COLO829 (cell line): ENCODE results near the gene TMC1.
"Not testable (repeated sequence)": the region's sequence is repeated elsewhere in the genome, so short reads cannot be mapped to it uniquely, and the experiment has no call there.

Experiments used
- DNase-seq: peaks from one replicate; pipeline ENCODE4 v3.0.0; 2012; ENCODE audit warnings: low spot score

Gene TMC1

DNA sequence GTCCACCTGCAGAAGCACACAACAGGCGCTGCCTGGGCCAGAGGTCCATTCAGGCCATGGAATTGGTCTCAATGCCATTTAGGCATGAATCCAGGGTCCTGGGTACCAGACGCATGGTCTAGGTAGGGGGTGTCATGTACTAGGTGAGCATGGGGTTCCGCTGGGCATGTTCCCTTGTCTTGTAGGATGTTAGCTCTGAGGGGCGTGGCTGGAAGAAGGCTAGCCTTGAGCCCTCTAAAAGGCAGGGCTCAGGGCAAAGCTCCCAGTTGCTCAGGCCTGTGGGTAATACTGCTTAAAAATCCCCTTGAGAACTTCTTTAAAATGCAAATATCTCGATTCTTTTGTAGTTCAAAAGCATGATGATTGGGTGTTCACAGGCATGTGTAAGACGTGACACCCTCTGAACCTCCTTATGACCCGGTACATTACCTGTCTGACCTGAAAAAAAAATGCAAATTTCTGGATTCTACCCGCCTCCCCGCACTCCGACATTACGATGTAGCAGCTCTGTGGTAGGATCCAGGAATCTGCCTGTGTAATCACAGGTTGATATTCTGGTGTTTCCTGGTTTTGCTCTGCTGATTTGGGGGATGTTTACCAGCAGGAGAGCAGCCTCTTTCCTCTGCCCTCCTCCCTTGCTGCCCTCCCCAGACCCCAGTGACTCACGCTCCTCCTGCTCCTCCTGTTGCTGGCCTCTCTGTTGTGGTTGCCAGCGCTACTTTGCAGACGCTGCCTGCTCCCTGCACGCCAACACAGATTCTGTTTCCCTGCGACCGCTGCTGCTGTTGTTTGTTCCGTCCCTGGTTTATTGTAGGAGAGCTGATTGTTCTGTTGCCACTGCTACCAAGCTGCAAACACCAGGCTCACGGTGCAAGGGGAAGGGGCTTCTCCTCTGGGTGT lies 5.7 kb downstream of the TMC1 start:
- peak; percentile 76 for DNase-seq

- no peak for DNase-seq
Measured at GRCh38 chr9:72527801-72528195, 6.4 kb downstream of the TMC1 start.

DNA sequence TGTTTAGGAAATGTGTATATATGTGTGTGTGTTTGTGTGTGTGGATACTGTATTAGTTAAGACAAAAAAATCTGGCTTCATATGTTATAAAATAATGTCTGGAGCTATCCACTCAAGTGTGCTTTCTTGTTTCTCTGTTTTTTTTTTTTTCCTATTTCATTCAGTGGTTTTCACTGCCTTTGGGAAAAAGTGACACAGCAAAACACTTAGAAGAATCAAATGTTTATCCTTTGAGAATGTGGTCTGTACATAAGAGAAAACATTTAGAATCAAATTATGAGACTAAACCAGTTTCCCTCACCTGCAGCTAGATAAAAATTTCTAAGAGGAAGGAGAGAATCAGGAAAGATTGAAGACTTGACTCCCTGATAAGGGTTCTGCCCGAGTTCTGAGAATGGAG lies 8.1 kb downstream of the TMC1 start:
- DNase-seq, result no peak

DNA sequence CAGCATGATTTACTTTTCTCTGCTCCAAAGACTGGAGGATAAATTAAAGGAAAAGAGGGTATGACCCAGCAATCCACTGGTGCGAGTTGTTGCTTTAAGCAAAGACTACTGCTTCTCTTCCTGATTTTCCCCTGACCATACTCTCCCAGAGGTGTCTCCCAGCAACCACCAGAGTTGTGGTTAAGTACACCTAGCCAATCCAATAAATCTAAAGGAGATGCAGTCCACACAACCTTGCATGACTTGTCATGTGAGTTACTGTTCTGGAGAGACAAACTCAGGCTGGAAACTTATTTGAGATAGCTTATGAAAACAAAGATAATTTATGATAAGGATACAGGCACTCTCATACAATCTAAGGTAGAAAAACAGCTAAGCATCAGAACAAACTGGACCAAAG lies 11.9 kb downstream of the TMC1 start:
- no peak for DNase-seq

DNA sequence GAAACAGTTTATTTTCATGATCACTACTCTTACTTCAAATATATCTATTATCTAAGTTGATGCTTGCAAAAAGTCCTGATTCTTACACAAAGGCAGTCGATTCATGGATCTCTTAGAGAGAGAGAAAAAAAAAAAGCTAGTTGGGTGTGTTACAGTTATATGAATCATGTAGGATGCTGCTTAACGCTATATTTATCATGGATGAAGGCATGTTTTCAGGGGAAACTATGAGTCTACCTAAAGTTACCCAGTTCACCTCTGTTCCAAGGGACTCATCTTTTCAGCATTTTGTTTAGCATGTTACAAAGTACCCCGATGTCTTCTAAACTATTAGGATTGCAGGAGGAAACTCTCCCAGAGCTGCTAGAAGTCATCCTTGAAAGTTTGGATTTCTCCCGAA lies 13.5 kb downstream of the TMC1 start:
- no peak for DNase-seq

- DNase-seq, result no peak
Measured at GRCh38 chr9:72537011-72537545, 15.7 kb downstream of the TMC1 start.

- DNase-seq, result no peak
Measured at GRCh38 chr9:72537671-72538070, 16.3 kb downstream of the TMC1 start.

- no peak for DNase-seq
Measured at GRCh38 chr9:72538921-72539702, 17.7 kb downstream of the TMC1 start.

DNA sequence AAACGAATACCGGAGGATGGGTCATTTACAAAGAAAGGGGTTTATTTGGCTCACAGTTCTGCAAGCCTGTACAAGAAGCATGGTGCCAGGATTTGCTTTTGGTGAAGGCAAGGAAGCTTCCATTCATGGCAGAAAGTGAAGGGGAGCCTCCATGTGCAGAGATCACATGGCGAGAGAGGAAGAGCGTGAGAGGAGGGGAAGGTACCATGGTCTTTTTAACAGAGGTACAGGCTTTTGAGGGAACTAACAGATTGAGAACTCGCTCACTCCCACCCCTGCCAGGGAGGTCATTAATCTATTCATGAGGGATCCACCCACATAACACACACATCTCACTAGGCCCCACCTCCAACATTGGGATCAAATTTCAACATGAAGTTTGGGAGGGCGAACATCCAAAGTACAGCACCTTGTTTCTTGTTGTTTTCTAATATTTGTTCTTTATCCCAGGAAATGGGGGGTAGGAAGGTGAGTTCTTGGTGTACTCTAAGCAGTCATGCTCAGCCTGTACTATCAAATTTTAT lies 18.5 kb downstream of the TMC1 start:
- no peak for DNase-seq

- DNase-seq, result no peak
Measured at GRCh38 chr9:72540348-72540873, 19.0 kb downstream of the TMC1 start.

DNA sequence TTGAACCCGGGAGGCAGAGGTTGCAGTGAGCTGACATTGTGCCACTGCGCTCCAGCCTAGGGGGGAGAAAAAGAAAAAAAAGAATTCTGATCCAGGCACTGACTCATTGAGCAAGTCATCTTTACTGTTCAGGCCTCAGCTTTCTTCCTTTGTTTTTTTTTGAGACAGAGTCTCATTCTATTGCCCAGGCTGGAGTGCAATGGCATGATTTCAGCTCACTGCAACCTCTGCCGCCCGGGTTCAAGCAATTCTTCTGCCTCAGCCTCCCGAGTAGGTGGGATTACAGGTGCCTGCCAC lies 21.1 kb downstream of the TMC1 start:
- DNase-seq, result not testable (repeated sequence)

GRCh38 chr9:72542917-72543316 lies 21.5 kb downstream of the TMC1 start:
- no peak for DNase-seq

DNA sequence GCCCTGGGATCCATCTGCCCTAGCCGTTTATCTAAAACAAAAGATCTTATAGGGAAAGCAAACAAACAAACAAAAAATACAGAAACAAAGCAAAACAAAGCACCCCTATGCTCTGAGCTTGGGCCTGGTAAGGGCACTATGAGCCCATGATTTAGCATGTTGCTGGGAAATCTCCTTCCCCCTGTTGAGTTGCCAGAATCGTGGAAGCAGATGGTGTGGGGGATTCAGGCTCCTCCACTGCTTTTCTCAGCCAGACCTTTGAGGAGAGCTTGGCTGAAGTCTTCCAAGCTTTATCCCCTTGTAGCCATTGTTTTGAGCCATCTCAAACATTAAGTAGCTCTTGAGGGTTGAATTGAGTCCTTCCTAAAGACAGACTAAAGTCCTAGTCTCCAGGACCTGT lies 29.9 kb downstream of the TMC1 start:
- no peak for DNase-seq

DNA sequence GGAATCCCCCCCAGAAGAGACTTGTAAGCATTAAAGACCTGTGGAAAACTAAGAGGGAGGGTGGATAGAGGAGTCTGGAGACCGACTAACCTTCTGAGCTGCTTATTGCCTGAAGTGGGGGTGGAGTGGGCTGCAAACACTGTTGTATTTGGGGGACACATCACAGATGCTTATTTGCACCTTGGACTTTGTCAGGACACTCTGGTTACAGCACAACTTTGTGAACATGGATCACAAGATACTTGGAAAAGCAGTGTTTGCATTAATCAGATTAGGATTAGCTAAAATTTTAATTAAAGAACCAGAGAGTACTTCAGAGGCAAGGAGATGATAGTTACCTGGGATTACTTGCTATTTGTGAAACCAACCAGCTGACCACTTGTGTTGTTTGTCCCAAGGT lies 30.9 kb downstream of the TMC1 start:
- no peak for DNase-seq

- DNase-seq, result peak; percentile 54
Measured at GRCh38 chr9:72554221-72554641, 32.8 kb downstream of the TMC1 start.

- peak; percentile 78 for DNase-seq
Measured at GRCh38 chr9:72557549-72557948, 36.1 kb downstream of the TMC1 start.

- no peak for DNase-seq
Measured at GRCh38 chr9:72560086-72560485, 38.7 kb downstream of the TMC1 start.

GRCh38 chr9:72563806-72564205 lies 42.4 kb downstream of the TMC1 start:
- no peak for DNase-seq

GRCh38 chr9:72564479-72565281 lies 43.3 kb downstream of the TMC1 start:
- DNase-seq, result no peak

DNA sequence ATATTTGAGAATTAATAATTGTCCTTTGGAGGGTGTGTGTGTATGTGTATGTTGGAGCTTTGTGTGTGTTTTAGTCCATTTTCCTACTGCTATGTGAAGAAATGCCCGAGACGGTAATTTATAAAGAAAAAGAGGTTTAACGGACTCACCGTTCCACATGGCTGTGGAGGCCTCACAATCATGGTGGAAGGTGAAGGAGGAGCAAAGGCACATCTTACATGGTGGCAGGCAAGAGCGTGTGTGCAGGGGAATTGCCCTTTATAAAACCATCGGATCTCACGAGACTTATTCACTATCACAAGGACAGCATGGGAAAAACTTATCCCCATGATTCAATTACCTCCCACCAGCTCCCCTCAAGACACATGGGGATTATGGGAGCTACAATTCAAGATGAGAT lies 44.1 kb downstream of the TMC1 start:
- no peak for DNase-seq

- no peak for DNase-seq
Measured at GRCh38 chr9:72574156-72574810, 52.9 kb downstream of the TMC1 start.
